ENCODE results near the gene PLCD1. TPM values are rescaled to one million over a fixed set of nuclear protein-coding genes. Genes with fewer than 3 reads are reported as not detected.

PLCD1 gene
- total and polyA plus RNA-seq, 2 experiments from 2014 or later: 18.8 to 21.4 TPM

DNA sequence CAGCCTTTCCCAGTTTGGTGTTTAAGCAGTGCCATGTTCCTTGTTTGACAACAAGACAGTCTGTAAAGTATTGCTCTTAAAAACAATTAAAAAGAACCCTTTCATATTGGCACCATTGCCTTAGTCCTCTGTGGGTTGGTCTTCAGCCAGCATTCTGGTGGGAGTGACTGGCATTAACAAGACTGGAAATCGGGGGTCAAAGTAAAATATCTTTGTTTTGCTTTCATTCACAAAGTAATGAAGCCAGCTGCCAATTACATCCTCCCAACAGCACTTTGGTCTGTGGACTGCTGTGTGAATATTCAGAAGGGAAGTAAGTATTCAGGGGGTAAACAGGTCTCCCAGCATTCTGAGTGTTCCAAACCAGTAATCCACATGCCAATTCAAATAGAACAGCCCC lies 47.1 kb downstream of the PLCD1 start:
- no peak for DNase-seq
- Histone ChIP-seq H3K4me1 (ENCODE audit: insufficient read depth) (no peaks in the 10 kb centered on the region), H3K36me3 (ENCODE audit: low read depth) (0 out of 2 replicates have a peak, but pooled peaks cover 13% of the 10 kb centered on the region), H3K9me3 (ENCODE audit: low read depth) (no peaks in the 10 kb centered on the region), H3K9ac (no peak overlapping the region), H2AFZ (no peak overlapping the region), H3K79me2 (ENCODE audit: insufficient read depth) (no peaks in the 10 kb centered on the region), H3K4me2 (ENCODE audit: unreplicated experiment) (no peak overlapping the region), H3K9me2 (ENCODE audit: insufficient read depth) (no peaks in the 10 kb centered on the region), H3K27ac (no peak overlapping the region), H4K20me1 (ENCODE audit: insufficient read depth) (no peaks in the 10 kb centered on the region), H3K27me3 (replicated peaks; ENCODE audit: insufficient read depth) (no peaks in the 10 kb centered on the region), H3K4me3 (no peak overlapping the region), H3F3A (ENCODE audit: insufficient read depth) (no peaks in the 10 kb centered on the region)
- no peak for TF ChIP-seq EZH2phosphoT487 (IDR thresholded peaks at IDR 0.05; ENCODE audit: insufficient read depth, low read depth)
- no peak for TF ChIP-seq EZH2 (IDR thresholded peaks at IDR 0.05; ENCODE audit: insufficient read depth, poor library complexity, severe bottlenecking)
- in situ Hi-C loops (cut with MboI): no loop called here
- 96 to 100% methylated on average over 1 of the region's 1 CpG for WGBS, 2 experiments (ENCODE audit: low coverage in 1 of 2, low lambda C conversion rate in 2 of 2, missing lambda C conversion rate in 2 of 2)

DNA sequence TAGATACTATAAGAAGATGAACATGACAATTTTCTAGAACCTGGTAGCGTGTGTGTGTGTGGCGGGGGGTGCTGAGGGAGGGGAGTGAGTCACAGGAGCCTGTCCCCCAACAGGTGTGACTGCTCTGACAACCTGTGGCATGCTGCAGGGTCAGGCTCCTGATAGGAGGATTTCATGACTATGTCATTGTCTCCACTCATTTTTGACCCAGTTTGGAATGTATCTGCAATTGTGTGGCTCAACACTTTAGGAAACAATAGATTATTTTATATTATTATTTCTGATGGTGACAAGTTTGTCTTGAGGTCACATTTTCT lies 48.1 kb downstream of the PLCD1 start:
- in situ Hi-C loops (cut with MboI): no loop called here
- Histone ChIP-seq H3K27ac (no peak overlapping the region), H3F3A (ENCODE audit: insufficient read depth) (no peaks in the 10 kb centered on the region), H3K4me3 (no peak overlapping the region), H3K36me3 (ENCODE audit: low read depth) (peaks cover 14% of the 10 kb centered on the region; the same call in 1 of the 2 replicates), H3K9me2 (ENCODE audit: insufficient read depth) (no peaks in the 10 kb centered on the region), H3K9ac (no peak overlapping the region), H3K79me2 (ENCODE audit: insufficient read depth) (no peaks in the 10 kb centered on the region), H3K4me1 (ENCODE audit: insufficient read depth) (no peaks in the 10 kb centered on the region), H4K20me1 (ENCODE audit: insufficient read depth) (no peaks in the 10 kb centered on the region), H3K4me2 (ENCODE audit: unreplicated experiment) (no peak overlapping the region), H3K9me3 (ENCODE audit: low read depth) (no peaks in the 10 kb centered on the region), H3K27me3 (replicated peaks; ENCODE audit: insufficient read depth) (no peaks in the 10 kb centered on the region), H2AFZ (no peak overlapping the region)
- DNase-seq: no peak
- WGBS, 2 experiments (ENCODE audit: low coverage in 1 of 2, low lambda C conversion rate in 2 of 2, missing lambda C conversion rate in 2 of 2): 99 to 100% methylated on average over 2 of the region's 2 CpGs
- no peak for TF ChIP-seq EZH2 (IDR thresholded peaks at IDR 0.05; ENCODE audit: insufficient read depth, poor library complexity, severe bottlenecking)
- TF ChIP-seq EZH2phosphoT487 (IDR thresholded peaks at IDR 0.05; ENCODE audit: insufficient read depth, low read depth): no peak

- H4K20me1 ChIP-seq (ENCODE audit: insufficient read depth): no peaks in the 10 kb centered on the region
- H3F3A ChIP-seq (ENCODE audit: insufficient read depth): no peaks in the 10 kb centered on the region
- WGBS, 2 experiments (ENCODE audit: low coverage in 1 of 2, low lambda C conversion rate in 2 of 2, missing lambda C conversion rate in 2 of 2): 94% methylated on average over 14 of the region's 14 CpGs
- no peak overlapping the region for H3K27ac ChIP-seq
- H3K9me3 ChIP-seq (ENCODE audit: low read depth): no peaks in the 10 kb centered on the region
- no peak overlapping the region for H2AFZ ChIP-seq
- H3K4me2 ChIP-seq (ENCODE audit: unreplicated experiment): no peak overlapping the region
- in situ Hi-C loops (cut with MboI): no loop called here
- H3K4me1 ChIP-seq (ENCODE audit: insufficient read depth): no peaks in the 10 kb centered on the region
- peaks cover 20% of the 10 kb centered on the region; the same call in 1 of the 2 replicates for H3K36me3 ChIP-seq (ENCODE audit: low read depth)
- H3K9ac ChIP-seq: no peak overlapping the region
- H3K27me3 ChIP-seq (replicated peaks; ENCODE audit: insufficient read depth): no peaks in the 10 kb centered on the region
- TF ChIP-seq EZH2phosphoT487 (IDR thresholded peaks at IDR 0.05; ENCODE audit: insufficient read depth, low read depth) (no peak), EZH2 (IDR thresholded peaks at IDR 0.05; ENCODE audit: insufficient read depth, poor library complexity, severe bottlenecking) (no peak)
- H3K79me2 ChIP-seq (ENCODE audit: insufficient read depth): no peaks in the 10 kb centered on the region
- DNase-seq: no peak
- H3K4me3 ChIP-seq: no peak overlapping the region
- H3K9me2 ChIP-seq (ENCODE audit: insufficient read depth): no peaks in the 10 kb centered on the region
Observed at GRCh38 chr3:37980462-37981347, 48.7 kb downstream of the PLCD1 start.

- DNase-seq: no peak
- Histone ChIP-seq H3K9ac (no peak overlapping the region), H3K27me3 (replicated peaks; ENCODE audit: insufficient read depth) (no peaks in the 10 kb centered on the region), H3K27ac (no peak overlapping the region), H3F3A (ENCODE audit: insufficient read depth) (no peaks in the 10 kb centered on the region), H4K20me1 (ENCODE audit: insufficient read depth) (no peaks in the 10 kb centered on the region), H3K4me1 (ENCODE audit: insufficient read depth) (no peaks in the 10 kb centered on the region), H3K9me3 (ENCODE audit: low read depth) (no peaks in the 10 kb centered on the region), H3K36me3 (ENCODE audit: low read depth) (peaks cover 20% of the 10 kb centered on the region; the same call in 1 of the 2 replicates), H3K4me3 (no peak overlapping the region), H3K79me2 (ENCODE audit: insufficient read depth) (no peaks in the 10 kb centered on the region), H3K4me2 (ENCODE audit: unreplicated experiment) (no peak overlapping the region), H3K9me2 (ENCODE audit: insufficient read depth) (no peaks in the 10 kb centered on the region), H2AFZ (no peak overlapping the region)
- in situ Hi-C loops (cut with MboI): loop anchor here (10.0 kb wide), 1 partner anchor 125 kb away; no protein-coding TSS in a partner anchor
- 83 to 86% methylated on average over 8 of the region's 8 CpGs for WGBS, 2 experiments (ENCODE audit: low coverage in 1 of 2, low lambda C conversion rate in 2 of 2, missing lambda C conversion rate in 2 of 2)
- TF ChIP-seq EZH2 (IDR thresholded peaks at IDR 0.05; ENCODE audit: insufficient read depth, poor library complexity, severe bottlenecking) (no peak), EZH2phosphoT487 (IDR thresholded peaks at IDR 0.05; ENCODE audit: insufficient read depth, low read depth) (no peak)
Observed at GRCh38 chr3:37979541-37980461, 49.6 kb downstream of the PLCD1 start.

Data from GM23248 (cell line).